Measurements from ENCODE around the gene SYTL5. TPM values are rescaled to one million over a fixed set of nuclear protein-coding genes. Genes with fewer than 3 reads are reported as not detected.

SYTL5 gene
- total RNA-seq, 1 experiment from 2014 or later: not detected

- no peaks in the 10 kb centered on the region for H3K9me3 Mint-ChIP-seq (ENCODE audit: unreplicated experiment)
- POLR2A ChIA-PET: no interaction called here
- no peak overlapping the region for H3K4me3 Mint-ChIP-seq (ENCODE audit: unreplicated experiment)
- intact Hi-C loops (cut with micrococcal nuclease): no loop called here
- no peak for DNase-seq (ENCODE audit: unreplicated experiment)
- no peak for TF ChIP-seq CTCF (IDR thresholded peaks at IDR 0.05; ENCODE audit: unreplicated experiment)
- H3K27me3 Mint-ChIP-seq (ENCODE audit: insufficient read depth, unreplicated experiment): peaks cover 34% of the 10 kb centered on the region
- no TSS peak for BruUV-seq (replicated peaks)
- CTCF ChIA-PET: interaction anchor here (1.1 to 2.3 kb wide), 2 partner anchors 10 to 229 kb away, joined by 4 to 8 read pairs; no protein-coding TSS in a partner anchor
- H3K36me3 Mint-ChIP-seq (ENCODE audit: insufficient read depth, unreplicated experiment): peaks cover 9% of the 10 kb centered on the region
- H3K27ac Mint-ChIP-seq (ENCODE audit: low read depth, unreplicated experiment): no peak overlapping the region
- no peaks in the 10 kb centered on the region for H3K4me1 Mint-ChIP-seq (ENCODE audit: insufficient read depth, unreplicated experiment)
These were observed 150.5 kb downstream of the SYTL5 start for GRCh38 chrX:38156838-38157237.

GRCh38 chrX:38163193-38163592 lies 156.8 kb downstream of the SYTL5 start:
- no peak for TF ChIP-seq CTCF (IDR thresholded peaks at IDR 0.05; ENCODE audit: unreplicated experiment)
- CTCF ChIA-PET: interaction anchor here (0.9 to 1.4 kb wide), 3 partner anchors 176 to 418 kb away, joined by 3 to 5 read pairs (median 4); no protein-coding TSS in a partner anchor
- POLR2A ChIA-PET: no interaction called here
- Mint-ChIP-seq H3K4me3 (ENCODE audit: unreplicated experiment) (no peak overlapping the region), H3K36me3 (ENCODE audit: insufficient read depth, unreplicated experiment) (peaks cover 5% of the 10 kb centered on the region), H3K4me1 (ENCODE audit: insufficient read depth, unreplicated experiment) (no peaks in the 10 kb centered on the region), H3K9me3 (ENCODE audit: unreplicated experiment) (no peaks in the 10 kb centered on the region), H3K27me3 (ENCODE audit: insufficient read depth, unreplicated experiment) (peaks cover 33% of the 10 kb centered on the region), H3K27ac (ENCODE audit: low read depth, unreplicated experiment) (no peak overlapping the region)
- no TSS peak for BruUV-seq (replicated peaks)
- no peak for DNase-seq (ENCODE audit: unreplicated experiment)
- intact Hi-C loops (cut with micrococcal nuclease): no loop called here

DNA sequence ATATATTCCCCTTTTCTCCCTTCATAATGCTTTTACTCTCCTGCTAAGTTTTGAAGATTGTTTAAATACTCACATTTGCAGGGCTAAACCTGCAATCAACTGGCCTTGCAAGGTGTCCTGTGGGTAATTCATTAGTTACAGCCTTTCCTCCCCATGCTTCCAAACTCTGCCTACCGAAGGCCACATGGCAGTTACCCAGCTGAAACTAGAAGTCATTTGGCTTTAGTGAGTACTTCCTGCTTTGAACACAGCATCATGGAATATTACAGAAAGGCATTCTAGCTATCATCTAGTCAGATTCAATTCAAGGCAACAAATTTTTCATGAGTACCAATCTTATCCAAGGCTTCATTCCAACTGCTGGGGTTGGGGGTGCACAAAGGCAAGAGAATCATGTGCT lies 158.7 kb downstream of the SYTL5 start:
- H3K27ac Mint-ChIP-seq (ENCODE audit: low read depth, unreplicated experiment): no peak overlapping the region
- intact Hi-C loops (cut with micrococcal nuclease): no loop called here
- H3K27me3 Mint-ChIP-seq (ENCODE audit: insufficient read depth, unreplicated experiment): peaks cover 39% of the 10 kb centered on the region
- ChIA-PET POLR2A (no interaction called here), CTCF (interaction anchor here (1.3 to 4.3 kb wide), 5 partner anchors 10 to 420 kb away, joined by 3 to 119 read pairs (median 18); no protein-coding TSS in a partner anchor)
- H3K4me1 Mint-ChIP-seq (ENCODE audit: insufficient read depth, unreplicated experiment): no peaks in the 10 kb centered on the region
- no peak for TF ChIP-seq CTCF (IDR thresholded peaks at IDR 0.05; ENCODE audit: unreplicated experiment)
- BruUV-seq (replicated peaks): no TSS peak
- H3K36me3 Mint-ChIP-seq (ENCODE audit: insufficient read depth, unreplicated experiment): peaks cover 5% of the 10 kb centered on the region
- no peak overlapping the region for H3K4me3 Mint-ChIP-seq (ENCODE audit: unreplicated experiment)
- no peaks in the 10 kb centered on the region for H3K9me3 Mint-ChIP-seq (ENCODE audit: unreplicated experiment)
- DNase-seq (ENCODE audit: unreplicated experiment): no peak

- Mint-ChIP-seq H3K4me1 (ENCODE audit: insufficient read depth, unreplicated experiment) (no peaks in the 10 kb centered on the region), H3K27me3 (ENCODE audit: insufficient read depth, unreplicated experiment) (peaks cover 47% of the 10 kb centered on the region), H3K27ac (ENCODE audit: low read depth, unreplicated experiment) (no peak overlapping the region), H3K9me3 (ENCODE audit: unreplicated experiment) (no peaks in the 10 kb centered on the region), H3K4me3 (ENCODE audit: unreplicated experiment) (no peak overlapping the region), H3K36me3 (ENCODE audit: insufficient read depth, unreplicated experiment) (peaks cover 3% of the 10 kb centered on the region)
- intact Hi-C loops (cut with micrococcal nuclease): loop anchor here (1.0 to 2.0 kb wide), 2 partner anchors 240 to 422 kb away; no protein-coding TSS in a partner anchor
- POLR2A ChIA-PET: interaction anchor here (0.5 to 0.6 kb wide), 2 partner anchors 21 to 238 kb away, joined by 3 to 4 read pairs; no protein-coding TSS in a partner anchor
- CTCF ChIA-PET: interaction anchor here (0.6 to 4.3 kb wide), 27 partner anchors 8 to 864 kb away, joined by 3 to 119 read pairs (median 4); partner anchors contain the start of gene RPGR
- peak; percentile 49 for TF ChIP-seq CTCF (IDR thresholded peaks at IDR 0.05; ENCODE audit: unreplicated experiment)
- DNase-seq (ENCODE audit: unreplicated experiment): peak; percentile 52
- no TSS peak for BruUV-seq (replicated peaks)
These were observed 160.2 kb downstream of the SYTL5 start for GRCh38 chrX:38166478-38167083.
